ENCODE measurements around the gene FKBP11.

The FKBP11 gene

GRCh38 chr12:48925304-48926011 is at the start of gene FKBP11:
TSS of gene FKBP11 (minus strand) at chr12:48925492. CDS start at chr12:48925428, 64 bp downstream.
- DNase-seq (ENCODE audit: low read depth in 2 of 2) = peak; percentile 53 to 59

GRCh38 chr12:48973941-48974673 is 48.8 kb upstream of the FKBP11 start:
- no peak for DNase-seq (ENCODE audit: low read depth in 2 of 2)

GRCh38 chr12:48973531-48973930 is 48.2 kb upstream of the FKBP11 start:
- no peak for DNase-seq (ENCODE audit: low read depth in 2 of 2)

GRCh38 chr12:48972952-48973483 is 47.7 kb upstream of the FKBP11 start:
- no peak for DNase-seq (ENCODE audit: low read depth in 2 of 2)

GRCh38 chr12:48972213-48972951 is 47.1 kb upstream of the FKBP11 start:
- no peak for DNase-seq (ENCODE audit: low read depth in 2 of 2)

GRCh38 chr12:48970702-48971334 is 45.5 kb upstream of the FKBP11 start:
- DNase-seq (ENCODE audit: low read depth in 2 of 2) = no peak

GRCh38 chr12:48969833-48970701 is 44.8 kb upstream of the FKBP11 start:
- DNase-seq (ENCODE audit: low read depth in 2 of 2) = no peak

- no peak for DNase-seq (ENCODE audit: low read depth in 2 of 2)
These were observed 44.0 kb upstream of the FKBP11 start for GRCh38 chr12:48969160-48969771.

- DNase-seq (ENCODE audit: low read depth in 2 of 2) = no peak
These were observed 43.2 kb upstream of the FKBP11 start for GRCh38 chr12:48968467-48968866.

GRCh38 chr12:48967991-48968390 is 42.7 kb upstream of the FKBP11 start:
- no peak for DNase-seq (ENCODE audit: low read depth in 2 of 2)

GRCh38 chr12:48966177-48966895 is 41.0 kb upstream of the FKBP11 start:
- no peak for DNase-seq (ENCODE audit: low read depth in 2 of 2)

GRCh38 chr12:48965298-48965838 is 40.1 kb upstream of the FKBP11 start:
- DNase-seq (ENCODE audit: low read depth in 2 of 2) = no peak

GRCh38 chr12:48961801-48962200 is 36.5 kb upstream of the FKBP11 start:
- DNase-seq (ENCODE audit: low read depth in 2 of 2) = no peak

GRCh38 chr12:48961331-48961730 is 36.0 kb upstream of the FKBP11 start:
- DNase-seq (ENCODE audit: low read depth in 2 of 2) = no peak

- DNase-seq (ENCODE audit: low read depth in 2 of 2) = no peak
These were observed 35.5 kb upstream of the FKBP11 start for GRCh38 chr12:48960834-48961233.

GRCh38 chr12:48958049-48958388 is 32.7 kb upstream of the FKBP11 start:
- DNase-seq (ENCODE audit: low read depth in 2 of 2) = no peak

- peak; percentile 88 to 89 for DNase-seq (ENCODE audit: low read depth in 2 of 2)
These were observed 32.1 kb upstream of the FKBP11 start, which contains the start of gene ARF3 for GRCh38 chr12:48957141-48958048. TSS of gene ARF3 (minus strand) at chr12:48957487. CDS start at chr12:48941095, 16,392 bp downstream.
